Activated CD8-positive, alpha-beta memory T cell treated with anti-CD3 and anti-CD28 coated beads for 4 hours (primary cell): ENCODE data around the gene BGLAP.

Experiments
- DNase-seq, 2 donors: peaks; one replicate each; pipeline ENCODE4 v3.0.0-alpha.2; 2020; ENCODE audit warnings: low read depth in 2 of 2

Gene BGLAP

DNA sequence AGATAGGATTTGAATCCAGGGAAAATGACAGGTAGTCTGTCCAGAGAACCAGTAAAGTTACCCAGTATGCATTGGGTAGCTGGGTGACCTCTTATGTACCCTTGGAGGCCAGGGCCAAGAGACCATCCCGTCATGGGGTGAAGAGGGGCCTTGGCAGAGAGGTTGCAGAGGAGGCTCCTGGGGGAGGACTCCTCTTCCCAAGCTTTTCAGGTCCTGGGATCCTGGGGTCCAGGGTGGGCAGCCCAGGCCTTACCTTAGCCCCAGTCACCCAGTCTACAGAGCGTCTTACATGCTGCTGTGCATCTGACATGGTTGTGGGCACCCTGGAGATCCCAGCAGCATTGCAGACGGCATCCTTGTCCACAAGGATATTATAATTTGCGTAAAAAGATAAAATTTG lies 15.2 kb upstream of the BGLAP start:
- no peak for DNase-seq

DNA sequence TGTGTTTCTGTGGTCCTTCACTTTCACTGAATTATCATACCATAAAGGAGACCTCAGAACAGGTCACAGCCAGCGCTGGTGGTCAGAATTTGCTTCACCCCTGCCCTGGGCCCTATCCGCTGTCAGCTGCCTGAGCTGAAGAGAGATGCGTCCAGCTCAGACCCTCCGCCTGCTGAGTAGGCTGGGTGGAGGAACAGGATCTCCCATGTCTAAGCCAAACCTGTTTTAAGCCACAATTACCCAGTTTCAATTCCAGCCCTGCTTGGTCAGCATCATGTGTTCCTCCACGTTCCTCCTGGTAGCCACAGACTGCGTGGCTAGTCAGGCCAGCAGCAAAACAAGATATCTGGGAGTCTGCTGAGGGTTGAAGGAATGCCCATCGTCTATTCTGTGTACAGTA lies 13.5 kb upstream of the BGLAP start:
- DNase-seq, result no peak

DNA sequence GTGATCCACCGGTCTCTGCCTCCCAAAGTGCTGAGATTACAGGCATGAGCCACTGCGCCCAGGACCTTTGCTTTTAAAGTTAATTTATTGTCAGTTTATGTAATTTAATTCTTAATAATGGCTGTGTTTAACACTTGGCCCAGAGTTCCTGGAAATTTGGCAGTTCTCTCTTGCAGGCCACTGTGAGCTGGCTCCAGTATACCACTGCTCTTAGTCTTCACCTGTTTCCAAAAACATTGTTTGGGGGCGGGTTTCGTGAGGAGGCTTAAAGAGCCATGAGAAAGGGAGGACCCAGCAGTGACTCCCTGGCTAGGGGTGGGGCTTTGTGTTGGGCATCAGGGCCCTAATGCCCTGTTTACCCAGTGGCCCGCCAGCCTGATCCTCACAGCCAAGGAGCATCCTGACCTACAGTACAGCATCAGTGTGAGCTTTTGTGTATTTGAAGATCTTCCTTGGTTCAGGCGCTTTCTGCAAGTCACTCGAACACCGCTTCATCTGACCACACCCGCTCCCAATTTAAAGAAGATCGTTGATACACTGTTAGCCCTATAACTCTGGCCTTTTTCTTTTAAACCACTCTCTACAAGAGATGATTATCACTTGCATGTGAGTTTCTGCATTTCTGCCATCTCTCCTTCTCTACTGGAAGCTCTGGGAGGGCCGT lies 12.0 kb upstream of the BGLAP start:
- no peak for DNase-seq

DNA sequence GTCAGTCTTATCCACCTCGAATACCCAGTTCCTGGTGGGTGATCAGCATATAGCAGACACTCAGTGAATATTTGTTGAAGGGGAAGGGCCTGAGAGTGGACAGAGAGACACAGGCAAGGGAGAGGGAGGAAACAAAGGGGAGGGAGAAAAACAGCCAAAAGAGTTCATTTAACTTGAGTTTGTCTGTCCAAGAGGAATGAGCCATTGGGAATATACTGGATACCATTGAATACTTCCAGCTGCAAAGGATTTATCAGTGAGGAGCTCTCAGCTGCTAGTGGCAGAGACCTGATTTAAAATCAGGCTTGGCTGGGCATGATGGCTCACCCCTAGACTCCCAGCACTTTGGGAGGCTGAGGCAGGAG lies 11.5 kb upstream of the BGLAP start:
- no peak for DNase-seq

DNA sequence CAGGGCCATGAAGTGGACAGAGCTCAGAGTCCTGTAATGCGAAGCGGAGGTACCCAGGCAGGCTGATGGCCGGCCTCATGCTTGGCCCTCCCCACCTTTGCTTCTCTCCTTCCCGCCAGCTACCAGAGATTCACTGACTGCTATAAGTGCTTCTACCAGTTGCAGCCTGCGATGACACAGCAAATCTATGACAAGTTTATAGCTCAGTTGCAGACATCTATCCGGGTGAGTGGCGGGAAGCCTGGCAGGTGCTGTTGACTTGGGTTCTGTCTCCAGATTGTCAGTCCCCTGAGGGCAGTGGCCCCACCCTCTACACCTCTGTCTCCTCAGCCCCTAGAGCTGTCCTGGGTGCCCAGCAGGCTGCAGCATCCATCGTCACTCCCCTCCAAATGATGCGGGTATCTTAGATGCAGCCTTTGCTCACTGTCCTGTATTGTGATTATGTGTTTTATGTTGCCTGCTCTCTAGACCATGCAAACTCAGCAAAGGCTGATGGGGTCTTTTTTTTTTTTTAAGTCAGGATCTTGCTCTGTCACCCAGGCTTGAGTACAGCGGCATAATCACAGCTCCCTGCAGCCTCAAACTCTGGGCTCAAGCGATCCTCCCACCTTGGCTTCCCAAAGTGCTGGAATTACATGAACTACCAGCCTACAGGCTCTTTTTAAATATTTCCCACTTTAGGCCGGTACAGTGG lies 9.6 kb upstream of the BGLAP start:
- DNase-seq, result no peak

DNA sequence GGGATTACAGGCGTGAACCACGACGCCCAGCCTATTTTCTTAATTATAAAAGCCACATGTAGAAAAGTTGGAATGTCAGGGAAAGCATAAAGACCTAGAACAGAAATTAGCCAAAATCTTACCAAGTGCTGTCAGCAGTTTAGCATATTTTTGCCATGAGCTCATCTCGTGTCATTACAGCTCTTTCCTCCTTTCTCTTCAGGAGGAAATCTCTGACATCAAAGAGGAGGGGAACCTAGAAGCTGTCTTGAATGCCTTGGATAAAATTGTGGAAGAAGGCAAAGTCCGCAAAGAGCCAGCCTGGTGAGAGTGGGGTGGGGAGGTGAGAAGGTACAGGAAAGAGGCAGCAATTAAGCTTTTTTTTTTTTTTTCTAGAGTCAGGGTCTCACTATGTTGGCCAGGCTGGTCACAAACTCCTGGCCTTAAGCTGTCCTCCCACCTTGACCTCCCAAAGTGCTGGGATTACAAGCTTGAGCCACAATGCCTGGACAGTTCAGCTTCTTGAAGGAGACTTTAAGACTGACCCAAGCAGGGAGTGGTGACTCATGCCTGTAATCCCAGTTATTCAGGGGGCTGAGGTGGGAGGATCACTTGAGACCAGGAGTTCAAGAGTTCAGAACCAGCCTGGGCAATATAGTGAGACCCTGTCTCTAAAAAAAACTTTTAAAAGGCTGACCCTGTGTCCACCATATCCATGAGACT lies 8.4 kb upstream of the BGLAP start:
- DNase-seq, result no peak

DNA sequence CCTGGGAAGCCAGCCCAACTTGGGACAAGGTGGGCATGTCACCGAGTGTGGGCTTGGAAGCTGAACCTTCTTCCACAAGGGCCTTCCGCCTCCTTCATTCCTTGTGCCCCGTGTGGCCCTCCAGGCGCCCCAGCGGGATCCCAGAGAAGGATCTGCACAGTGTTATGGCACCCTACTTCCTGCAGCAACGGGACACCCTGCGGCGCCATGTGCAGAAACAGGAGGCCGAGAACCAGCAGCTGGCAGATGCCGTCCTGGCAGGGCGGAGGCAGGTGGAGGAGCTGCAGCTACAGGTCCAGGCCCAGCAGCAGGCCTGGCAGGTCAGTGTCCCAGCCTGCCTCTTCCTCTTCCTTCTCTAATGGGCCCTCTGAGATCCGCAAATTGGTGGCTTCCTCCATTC lies 5.8 kb upstream of the BGLAP start:
- DNase-seq, result no peak

DNA sequence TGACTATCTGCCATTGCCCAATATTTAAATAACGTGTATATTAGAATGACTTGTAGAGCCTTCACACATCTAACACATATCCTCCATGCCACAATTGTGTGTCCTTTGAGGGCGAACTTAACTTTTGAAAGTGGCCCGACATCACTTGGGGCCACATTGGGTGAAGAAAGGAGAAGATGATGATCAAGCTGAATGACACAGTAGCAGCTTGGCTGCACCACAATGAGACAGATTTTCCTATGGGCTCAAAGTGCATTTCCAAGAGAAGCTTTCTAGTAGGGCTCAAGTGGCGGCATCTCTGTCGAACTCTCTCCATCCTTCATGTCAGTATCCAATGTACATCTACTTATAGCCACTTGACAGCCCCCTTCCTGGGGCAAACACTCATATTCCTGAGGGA lies 3.7 kb upstream of the BGLAP start:
- DNase-seq, result no peak

DNA sequence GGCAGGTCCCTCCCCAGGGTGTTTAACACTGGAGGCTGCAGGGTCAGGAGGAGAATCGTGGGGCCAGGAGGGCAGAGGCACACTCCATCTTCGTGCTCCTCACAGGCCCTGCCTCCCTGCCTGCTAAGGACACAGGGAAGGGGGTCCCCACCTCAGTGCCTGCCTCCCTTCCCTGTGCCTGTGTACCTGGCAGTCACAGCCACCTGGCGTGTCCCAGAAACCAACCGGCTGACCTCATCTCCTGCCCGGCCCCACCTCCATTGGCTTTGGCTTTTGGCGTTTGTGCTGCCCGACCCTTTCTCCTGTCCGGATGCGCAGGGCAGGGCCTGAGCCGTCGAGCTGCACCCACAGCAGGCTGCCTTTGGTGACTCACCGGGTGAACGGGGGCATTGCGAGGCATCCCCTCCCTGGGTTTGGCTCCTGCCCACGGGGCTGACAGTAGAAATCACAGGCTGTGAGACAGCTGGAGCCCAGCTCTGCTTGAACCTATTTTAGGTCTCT lies 623 bp upstream of the BGLAP start:
- no peak for DNase-seq

DNA sequence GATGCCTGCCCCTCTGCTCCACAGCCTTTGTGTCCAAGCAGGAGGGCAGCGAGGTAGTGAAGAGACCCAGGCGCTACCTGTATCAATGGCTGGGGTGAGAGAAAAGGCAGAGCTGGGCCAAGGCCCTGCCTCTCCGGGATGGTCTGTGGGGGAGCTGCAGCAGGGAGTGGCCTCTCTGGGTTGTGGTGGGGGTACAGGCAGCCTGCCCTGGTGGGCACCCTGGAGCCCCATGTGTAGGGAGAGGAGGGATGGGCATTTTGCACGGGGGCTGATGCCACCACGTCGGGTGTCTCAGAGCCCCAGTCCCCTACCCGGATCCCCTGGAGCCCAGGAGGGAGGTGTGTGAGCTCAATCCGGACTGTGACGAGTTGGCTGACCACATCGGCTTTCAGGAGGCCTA lies 754 bp downstream of the BGLAP start:
- DNase-seq, result no peak

DNA sequence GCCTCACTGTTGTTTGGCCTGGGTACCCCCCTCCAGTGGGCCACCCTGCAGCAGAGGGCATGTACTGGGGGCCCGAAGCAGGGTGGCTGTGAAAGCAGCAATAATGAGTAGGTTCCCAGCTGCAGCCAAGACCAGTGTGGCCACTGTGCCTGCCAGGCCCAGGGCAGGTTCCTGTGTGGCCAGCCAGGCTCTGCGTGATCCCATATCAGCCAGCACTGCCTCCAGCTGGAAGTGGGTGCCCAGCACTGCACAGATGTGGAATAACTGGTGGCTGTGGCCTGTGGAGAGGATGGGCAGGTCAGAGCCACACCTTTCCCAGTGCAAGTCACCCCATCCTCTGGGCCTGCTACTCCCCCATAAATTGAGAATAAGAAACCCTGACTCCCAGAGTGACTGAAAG lies 2.1 kb downstream of the BGLAP start:
- no peak for DNase-seq

DNA sequence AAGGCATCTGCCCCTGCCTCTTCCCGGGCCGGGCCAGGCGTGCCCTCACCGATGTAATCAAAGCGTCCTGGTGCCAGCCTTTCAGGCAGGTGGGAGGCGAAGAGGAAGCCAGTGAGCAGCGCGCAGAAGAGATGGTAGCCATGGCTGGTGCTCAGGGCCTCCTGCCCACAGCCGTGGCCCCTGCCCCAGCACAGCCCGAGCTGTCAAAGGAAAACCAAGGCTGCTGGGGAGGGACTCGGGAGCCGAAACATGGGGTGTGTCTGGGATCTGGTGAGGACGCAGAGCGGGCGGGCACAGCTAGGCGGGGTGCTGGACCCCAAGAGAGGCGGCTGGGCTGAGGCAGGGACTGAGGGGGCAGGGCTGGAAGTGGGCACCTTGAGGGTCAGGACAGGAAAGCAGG lies 2.7 kb downstream of the BGLAP start:
- DNase-seq, result no peak

DNA sequence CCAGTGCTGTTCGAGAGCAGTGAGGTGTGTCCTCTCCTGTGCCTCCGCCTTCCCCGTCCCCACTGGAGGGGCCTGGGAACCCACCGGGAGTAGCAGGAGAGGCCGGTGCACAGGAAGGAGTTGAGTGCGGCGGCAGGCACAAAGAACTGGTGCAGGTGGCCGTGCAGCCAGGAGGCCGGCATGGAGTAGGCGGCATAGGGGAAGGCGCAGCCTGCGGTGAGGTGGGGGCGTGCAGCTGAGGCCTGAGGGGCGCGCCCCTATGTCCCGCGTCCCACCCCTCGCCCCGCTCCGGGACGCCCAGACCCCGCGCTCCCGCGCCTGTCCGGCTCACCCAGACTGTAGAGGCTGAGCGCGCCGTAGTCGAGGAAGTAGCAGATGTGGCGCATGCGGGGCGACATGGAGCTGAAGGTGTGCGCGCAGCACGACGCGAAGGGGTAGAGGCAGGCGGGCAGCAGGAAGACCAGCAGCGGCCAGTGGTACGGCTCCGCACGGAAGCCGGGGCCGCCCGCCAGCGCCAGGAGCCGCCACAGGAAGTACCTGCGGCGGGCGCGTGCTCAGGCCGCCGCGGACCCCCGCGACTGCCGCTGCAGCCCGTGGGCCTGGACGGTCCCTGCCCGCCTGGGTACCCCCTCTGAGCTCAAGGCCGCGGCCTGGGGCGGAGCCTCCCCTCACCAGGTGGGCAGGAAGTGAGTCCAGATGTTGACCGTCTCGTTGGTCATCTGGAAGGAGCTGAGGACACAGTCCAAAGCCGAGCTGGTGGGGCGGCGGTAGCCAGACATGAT lies 3.7 kb downstream of the BGLAP start:
- no peak for DNase-seq

DNA sequence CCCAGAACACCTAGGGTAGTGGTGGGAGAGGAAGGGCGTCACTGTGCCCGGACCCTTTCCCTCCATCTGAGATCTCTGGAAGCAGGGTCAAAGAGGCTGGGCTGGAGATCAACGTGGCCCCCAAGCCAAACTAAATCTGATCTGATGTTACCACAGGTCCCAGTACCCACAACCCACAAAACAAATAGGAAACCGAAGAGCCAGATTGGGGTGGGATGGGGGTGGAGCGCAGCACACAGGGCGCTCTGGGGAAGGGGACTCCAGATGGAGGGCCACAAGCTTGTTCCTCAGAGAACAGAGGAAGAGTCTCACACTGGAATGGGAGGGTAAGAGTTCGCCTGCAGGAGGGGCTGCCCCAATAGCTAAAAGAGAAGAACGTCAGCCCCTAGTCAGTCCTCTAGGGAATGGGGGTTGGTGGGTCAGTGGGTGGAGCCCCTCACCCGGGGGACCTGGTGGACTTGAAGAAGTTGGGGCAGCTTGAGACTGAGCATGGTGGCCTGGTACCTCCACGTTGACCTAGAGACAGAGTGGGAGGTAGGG lies 4.3 kb downstream of the BGLAP start:
- no peak for DNase-seq

DNA sequence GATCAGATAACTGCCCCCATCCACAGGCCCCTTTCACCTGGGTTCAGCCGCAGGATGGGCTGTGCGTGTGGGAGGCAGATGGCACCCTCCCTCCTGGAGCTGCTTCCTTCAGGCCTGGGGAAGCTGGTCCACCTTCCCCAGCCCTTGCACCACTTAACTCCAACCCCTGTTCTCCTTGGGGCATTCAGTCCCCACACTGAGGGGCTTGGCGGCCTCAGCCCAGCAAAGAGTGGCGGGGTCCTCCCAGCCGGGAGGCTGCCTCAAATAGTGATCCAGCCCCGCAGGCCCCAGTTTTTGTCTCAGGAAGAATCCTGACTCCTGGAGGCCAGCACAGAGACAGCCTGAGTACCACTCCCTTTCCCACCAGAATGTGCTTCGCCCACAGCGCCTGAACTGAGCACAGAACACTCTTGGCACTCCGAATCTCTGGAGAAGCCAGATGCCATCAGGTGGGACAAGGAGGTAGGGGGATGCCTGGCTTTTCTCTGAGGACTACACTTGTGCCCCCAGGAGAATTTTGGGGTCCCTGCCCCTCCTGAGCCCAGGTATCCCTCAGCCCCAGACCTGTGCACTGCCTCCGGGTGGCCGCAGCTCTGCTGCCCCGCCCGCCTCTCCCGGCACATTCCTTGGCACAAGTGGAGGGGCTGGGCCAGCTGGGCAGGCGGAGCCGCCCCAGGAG lies 4.9 kb downstream of the BGLAP start:
- no peak for DNase-seq

DNA sequence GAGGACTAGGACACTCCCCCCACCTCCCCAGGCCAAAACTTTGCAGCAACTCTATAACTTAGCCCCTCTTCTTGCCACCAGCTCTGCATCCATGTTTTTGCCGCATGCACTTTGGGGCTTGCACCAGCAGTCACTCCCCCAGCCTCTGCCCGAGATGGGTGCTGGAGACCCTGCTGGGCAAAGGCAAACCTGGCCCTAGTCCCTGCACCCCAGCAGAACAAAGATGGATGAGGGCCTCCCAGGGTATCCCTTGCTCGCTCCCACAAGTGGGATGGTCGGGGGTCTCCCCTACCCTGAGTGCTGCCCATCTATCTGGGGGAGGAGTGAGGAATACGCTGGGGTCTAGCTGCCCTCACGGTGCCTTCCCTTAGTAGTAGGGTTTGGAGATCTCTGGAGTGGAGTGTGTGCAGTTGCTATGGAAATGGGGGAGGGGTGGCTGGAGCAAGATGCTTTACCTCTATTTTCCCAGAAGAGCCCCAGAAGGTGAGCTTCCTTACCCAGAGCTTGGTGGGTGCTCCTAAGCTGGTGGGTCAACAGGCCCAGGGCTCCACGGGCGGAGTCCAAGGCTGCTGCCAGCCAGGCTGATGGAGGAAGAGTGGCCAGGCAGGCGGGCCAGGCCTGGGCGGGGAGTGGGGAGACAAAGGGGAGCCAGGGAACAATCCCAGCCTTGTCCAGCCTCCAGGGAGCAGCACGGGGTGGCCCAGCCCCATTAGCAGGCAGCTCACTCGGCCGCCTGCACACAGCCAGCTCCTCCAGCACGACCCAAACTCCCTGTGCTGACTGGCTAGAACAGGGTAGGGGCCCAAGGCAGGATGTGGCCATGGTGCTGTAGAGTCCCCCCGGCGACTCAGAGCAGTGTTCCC lies 5.7 kb downstream of the BGLAP start, which contains the start of gene PAQR6:
Gene PAQR6, minus strand, starts transcription at position 597 of the 863 bp plus-strand sequence. CDS start 1,325 bp downstream, outside the sequence.
- DNase-seq, result no peak

DNA sequence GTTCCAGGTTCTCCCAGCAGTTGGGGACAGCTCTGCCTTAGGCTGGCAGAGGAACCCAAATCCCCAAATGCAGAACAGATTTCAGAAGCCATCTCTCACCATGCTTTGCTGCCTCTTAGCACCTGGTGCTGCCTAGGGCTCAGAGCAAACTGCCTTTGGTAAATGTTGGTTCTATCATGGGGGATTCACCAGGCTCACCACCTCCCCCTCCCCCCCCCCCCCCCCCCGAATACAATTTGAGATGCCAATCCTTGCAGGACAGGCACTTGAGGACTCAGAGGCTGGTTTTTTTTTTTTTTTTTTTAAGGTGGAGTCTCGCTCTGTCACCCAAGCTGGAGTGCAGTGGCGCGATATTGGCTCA lies 6.3 kb downstream of the BGLAP start:
- DNase-seq, result no peak

DNA sequence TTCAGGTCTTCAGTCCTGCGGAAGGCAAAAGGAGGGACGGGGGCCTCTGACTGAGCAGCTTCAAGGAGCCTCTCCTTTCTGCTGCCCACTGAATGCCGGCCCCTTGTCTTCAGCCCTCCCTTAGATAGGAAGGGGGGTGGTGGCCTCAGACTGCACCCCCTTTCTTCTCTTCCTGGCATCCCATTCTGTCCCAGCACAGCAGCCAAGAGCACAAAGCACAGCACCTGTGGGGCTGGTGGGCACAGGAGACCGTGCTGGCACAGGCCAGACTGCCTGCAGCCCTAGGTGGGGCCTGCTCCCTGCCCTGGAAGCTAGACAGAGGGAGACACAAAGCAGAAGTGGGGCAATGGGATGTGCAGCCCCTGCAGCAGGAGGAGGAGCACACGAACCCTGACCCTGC lies 7.6 kb downstream of the BGLAP start:
- DNase-seq, result no peak

DNA sequence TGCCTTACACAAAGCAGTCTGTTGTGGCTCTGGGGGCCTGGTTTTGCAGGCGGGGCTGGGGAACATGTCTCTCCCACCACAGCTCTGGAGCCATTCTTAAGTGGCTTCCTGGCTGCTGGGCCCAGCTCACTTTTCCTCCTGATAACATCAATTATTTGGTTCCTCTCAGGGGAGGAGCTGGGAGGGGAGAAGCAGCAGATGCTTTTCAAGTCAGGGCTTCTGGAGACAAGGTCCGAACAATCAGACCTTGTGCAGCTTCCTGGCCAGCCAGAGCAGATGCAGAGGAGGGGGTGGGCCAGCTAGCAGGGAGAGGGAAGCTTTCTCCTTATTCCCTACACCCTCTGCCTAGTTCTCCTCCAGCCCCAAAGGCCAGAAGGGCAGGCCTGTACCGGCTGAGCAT lies 9.5 kb downstream of the BGLAP start:
- DNase-seq, result no peak

DNA sequence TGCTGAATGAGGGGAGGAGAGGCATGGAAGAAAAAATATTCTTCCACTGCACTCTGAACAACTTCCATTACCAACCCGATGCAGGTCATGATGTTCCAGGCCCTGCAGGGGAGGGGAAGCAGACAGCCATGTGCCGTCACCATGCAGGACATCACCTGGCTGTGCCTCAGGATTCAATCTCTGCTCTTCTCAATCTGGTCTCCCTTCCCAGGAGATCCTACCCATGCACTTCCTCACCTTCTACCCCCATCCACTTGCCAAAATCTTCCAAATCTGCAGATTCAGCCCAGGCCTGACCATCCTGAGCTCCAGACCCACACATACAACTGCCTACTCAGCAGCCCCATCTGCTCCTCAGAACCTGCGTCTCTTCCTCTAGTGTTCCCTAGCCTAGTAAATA lies 11.7 kb downstream of the BGLAP start:
- DNase-seq, result no peak
